ENCODE measurements around the gene RBMS1.
"Not testable (repeated sequence)": the region's sequence is repeated elsewhere in the genome, so short reads cannot be mapped to it uniquely, and the experiment has no call there.

The RBMS1 gene

DNA sequence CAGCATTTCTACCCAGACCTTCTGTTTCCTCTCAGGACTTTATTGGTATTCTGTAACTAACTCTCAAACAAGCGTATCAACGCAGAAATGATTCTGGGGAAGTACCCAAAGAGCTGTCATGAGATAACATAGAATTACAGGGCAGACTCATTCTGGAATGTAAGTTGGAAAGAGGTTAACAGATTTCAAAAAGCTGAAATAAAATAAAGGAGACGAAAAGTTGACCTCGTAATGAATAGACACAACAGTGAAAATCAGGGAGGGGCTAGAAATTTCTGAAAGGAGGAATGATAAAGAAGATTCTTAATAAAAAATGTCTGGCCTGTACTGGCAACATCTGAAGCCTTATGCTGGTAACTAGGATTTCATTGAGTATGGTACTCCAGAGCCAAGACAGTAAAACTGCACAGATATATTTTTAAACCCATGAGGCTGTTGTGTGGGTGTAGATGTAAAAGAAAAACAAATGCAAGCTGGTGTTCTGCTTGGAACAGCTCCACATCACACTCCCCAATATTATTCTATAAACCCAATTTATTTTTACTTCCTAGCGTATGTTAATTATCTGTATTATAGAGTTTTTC lies 23.9 kb downstream of the RBMS1 start:
- DNase-seq (ENCODE audit: low read depth) = no peak

GRCh38 chr2:160469164-160469563 lies 24.4 kb downstream of the RBMS1 start:
- no peak for DNase-seq (ENCODE audit: low read depth)

- DNase-seq (ENCODE audit: low read depth) = no peak
Observed at GRCh38 chr2:160467086-160467485, 26.5 kb downstream of the RBMS1 start.

DNA sequence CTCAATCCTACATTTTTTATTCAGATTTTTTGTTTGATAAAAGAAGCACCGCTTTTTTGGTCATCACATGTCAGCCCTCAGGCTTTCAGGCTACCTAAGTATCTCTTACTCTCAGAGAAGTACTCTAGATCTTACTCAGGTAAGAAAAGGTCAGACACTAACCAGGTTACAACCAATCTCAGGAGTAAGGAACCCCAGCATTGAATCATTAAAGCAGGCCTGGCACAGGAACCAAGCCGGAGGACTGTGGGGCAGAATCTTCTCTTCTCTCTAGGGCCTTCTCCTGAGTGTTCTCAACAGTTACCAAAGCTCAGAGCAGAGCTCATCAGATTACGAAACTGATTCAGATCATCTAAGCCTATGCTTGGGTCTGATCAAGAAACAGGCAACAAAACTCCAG lies 28.2 kb downstream of the RBMS1 start:
- no peak for DNase-seq (ENCODE audit: low read depth)

DNA sequence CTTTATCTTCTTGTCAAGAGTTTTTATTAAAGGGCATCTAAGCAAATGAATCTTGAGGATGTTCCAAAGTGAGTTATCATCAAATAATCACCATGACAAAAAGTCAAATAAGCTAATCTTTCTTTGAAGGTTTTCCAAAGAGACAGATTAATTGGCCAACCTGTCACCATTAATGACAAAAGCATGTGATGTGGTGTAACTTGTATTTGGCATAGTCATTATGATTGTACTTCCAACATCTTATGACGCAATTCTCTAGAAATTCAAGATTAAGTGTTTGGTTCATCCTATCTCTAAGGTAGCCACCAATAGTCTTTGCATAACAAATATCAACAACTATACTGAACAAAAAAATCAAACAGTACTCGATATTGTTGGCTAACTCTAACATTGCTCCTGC lies 28.6 kb downstream of the RBMS1 start:
- no peak for DNase-seq (ENCODE audit: low read depth)

- no peak for DNase-seq (ENCODE audit: low read depth)
Observed at GRCh38 chr2:160464017-160464416, 29.6 kb downstream of the RBMS1 start.

DNA sequence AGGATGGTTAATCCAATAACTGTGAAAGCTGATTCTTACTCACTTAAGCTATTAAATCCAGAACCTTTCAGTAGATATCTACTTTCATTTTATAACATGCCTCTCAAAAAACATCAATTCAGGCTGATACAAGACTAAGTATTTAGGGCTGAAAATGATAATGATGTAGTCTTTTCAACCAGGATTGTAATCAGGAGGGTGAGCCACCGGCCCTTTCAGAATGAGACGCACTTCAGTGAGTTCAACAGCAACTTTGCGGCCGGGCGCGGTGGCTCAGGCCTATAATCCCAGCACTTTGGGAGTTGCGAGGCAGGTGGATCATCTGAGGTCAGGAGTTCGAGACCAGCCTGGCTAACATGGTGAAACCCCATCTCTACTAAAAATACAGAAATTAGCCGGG lies 30.4 kb downstream of the RBMS1 start:
- DNase-seq (ENCODE audit: low read depth) = no peak

DNA sequence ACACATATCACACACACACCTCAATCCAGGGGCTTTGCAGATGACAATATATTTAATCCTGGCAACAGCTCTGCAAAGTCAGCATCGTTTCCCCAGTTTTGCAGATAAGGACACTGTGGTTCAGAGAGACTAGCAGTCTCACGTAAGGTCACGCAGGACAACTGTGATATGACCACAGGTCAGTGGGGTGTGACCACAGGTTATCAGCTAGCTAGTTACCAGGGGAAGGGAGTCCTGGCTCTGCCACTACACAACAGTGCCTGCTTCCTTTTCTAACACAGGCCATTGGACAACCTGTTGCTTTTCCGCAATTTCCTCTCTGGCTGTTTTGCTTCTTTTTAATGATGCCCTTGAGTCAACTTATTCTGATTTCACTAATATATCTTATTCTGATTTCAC lies 33.3 kb downstream of the RBMS1 start:
- no peak for DNase-seq (ENCODE audit: low read depth)

DNA sequence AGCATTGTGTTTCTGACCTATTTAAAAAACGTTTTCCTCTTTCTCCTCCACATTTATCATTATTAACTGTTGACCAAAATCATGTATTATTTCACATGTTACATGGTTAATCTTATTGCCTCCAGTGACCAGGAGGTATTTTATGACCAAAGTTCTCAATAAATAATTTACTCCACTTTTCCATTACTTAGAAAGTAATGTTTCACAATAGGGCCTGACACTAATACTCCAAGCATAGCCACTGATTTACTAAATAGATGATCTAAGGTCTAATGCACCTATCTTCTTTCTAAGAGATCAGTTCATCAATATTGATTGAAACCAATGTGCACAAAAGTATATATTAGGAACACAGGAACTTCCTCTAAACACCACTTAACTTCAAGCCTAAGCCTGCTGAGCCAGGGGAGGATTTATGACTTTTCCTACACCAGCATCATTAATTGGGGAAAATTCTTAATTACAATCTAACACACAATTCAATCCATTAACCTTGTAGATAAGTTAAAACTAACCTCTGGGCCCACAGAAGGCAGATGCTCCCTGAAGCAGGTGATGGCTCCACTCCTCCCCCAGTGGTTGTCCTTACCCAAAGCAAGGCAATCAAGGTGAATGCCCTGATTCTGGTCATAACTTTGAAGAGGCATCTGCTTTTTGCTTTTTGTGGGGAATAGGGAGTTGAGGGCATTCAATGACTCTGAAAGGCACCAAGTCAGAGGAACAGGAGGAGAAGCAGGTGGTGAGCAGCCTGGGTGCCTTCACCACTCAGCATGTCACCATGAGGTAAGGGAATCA lies 33.9 kb downstream of the RBMS1 start:
- DNase-seq (ENCODE audit: low read depth) = no peak

- no peak for DNase-seq (ENCODE audit: low read depth)
Observed at GRCh38 chr2:160458718-160459453, 34.7 kb downstream of the RBMS1 start.

GRCh38 chr2:160457588-160457987 lies 36.0 kb downstream of the RBMS1 start:
- DNase-seq (ENCODE audit: low read depth) = no peak

- no peak for DNase-seq (ENCODE audit: low read depth)
Observed at GRCh38 chr2:160454070-160454797, 39.4 kb downstream of the RBMS1 start.

- no peak for DNase-seq (ENCODE audit: low read depth)
Observed at GRCh38 chr2:160453111-160453820, 40.3 kb downstream of the RBMS1 start.

- no peak for DNase-seq (ENCODE audit: low read depth)
Observed at GRCh38 chr2:160450486-160450885, 43.1 kb downstream of the RBMS1 start.

GRCh38 chr2:160448821-160449220 lies 44.8 kb downstream of the RBMS1 start:
- DNase-seq (ENCODE audit: low read depth) = not testable (repeated sequence)

DNA sequence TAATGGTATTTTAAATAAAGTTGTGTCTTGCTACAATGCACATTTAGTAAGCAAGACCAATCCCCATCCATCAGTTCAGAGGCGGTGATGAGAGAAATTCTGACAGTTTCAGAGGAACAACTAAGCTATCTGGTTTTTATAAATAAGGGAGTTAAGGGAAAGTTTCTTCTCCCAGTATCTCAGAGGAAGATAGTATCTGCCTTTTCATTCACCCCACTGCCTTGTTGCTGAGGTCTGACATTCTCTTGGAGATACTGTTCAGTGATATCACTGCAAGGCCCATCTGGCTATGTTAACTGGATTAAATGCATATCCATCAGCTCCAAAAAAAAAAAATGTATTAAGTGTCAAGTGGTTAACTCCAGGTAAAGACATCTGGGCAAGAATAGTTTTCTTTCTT lies 47.9 kb downstream of the RBMS1 start:
- DNase-seq (ENCODE audit: low read depth) = no peak

- DNase-seq (ENCODE audit: low read depth) = no peak
Observed at GRCh38 chr2:160442603-160443002, 51.0 kb downstream of the RBMS1 start.

DNA sequence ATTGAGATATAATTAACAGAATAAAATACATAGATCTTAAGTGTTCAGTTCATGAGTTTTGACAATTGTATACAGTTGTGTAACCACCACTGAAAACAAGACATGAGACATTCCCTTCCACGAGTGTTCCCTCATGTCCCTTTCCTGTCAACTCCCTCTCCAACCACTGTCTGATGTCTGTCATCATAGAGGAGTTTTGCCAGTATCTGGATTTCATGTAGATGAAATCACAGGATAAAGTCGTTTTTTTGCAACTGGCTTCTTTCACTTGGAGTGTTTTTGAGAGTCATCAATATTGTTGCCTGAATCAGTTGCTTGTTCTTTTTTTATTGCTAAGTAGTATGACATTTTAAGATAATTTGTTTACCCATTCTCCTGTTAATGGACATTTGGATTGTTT lies 52.7 kb downstream of the RBMS1 start:
- no peak for DNase-seq (ENCODE audit: low read depth)

DNA sequence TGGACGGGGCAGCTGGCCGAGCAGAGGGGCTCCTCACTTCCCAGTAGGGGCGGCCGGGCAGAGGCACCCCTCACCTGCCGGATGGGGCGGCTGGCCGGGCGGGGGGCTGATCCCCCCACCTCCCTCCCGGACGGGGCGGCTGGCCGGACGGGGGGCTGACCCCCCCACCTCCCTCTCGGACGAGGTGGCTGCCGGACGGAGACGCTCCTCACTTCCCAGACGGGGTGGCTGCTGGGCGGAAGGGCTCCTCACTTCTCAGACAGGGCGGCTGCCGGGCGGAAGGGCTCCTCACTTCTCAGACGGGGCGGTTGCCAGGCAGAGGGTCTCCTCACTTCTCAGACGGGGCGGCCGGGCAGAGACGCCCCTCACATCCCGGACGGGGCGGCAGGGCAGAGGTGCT lies 54.6 kb downstream of the RBMS1 start:
- DNase-seq (ENCODE audit: low read depth) = not testable (repeated sequence)

DNA sequence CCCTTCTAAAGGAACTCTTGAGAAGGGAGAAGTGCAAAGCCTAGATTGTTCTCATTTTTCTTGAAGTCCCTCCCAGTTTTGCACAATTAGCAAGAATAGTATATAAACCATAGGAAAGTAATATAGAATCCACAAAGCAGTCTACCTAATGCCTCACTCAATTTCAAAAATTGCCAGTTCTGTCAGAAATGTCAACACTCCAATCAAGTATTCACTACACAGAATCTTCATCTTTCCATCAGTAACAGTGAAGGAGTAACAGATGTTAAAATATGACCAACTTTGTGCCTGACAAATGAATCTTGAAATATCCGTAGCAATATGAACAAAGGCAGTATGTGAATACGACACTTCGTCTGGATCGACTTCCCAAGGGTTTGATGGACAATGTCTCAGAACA lies 56.3 kb downstream of the RBMS1 start:
- no peak for DNase-seq (ENCODE audit: low read depth)

- DNase-seq (ENCODE audit: low read depth) = no peak
Observed at GRCh38 chr2:160434254-160434948, 59.2 kb downstream of the RBMS1 start.

Measured in activated T-helper 1 cell treated with Interleukin-2 at 50 U/mL for 16 hours (primary cell).